G401.6 (cell line): Measurements from ENCODE around the gene NFKBIL1.
A peak's percentile ranks its signal among the peaks of the same experiment; 100 is the strongest.
"Not testable (repeated sequence)": the region's sequence is repeated elsewhere in the genome, so short reads cannot be mapped to it uniquely, and the experiment has no call there.

Experiments used
- FAIRE-seq: peaks from 2 replicates; lab custom pipeline; 2012; peaks lifted over from hg19 to GRCh38; lab: Jason Lieb, UNC

Gene NFKBIL1

DNA sequence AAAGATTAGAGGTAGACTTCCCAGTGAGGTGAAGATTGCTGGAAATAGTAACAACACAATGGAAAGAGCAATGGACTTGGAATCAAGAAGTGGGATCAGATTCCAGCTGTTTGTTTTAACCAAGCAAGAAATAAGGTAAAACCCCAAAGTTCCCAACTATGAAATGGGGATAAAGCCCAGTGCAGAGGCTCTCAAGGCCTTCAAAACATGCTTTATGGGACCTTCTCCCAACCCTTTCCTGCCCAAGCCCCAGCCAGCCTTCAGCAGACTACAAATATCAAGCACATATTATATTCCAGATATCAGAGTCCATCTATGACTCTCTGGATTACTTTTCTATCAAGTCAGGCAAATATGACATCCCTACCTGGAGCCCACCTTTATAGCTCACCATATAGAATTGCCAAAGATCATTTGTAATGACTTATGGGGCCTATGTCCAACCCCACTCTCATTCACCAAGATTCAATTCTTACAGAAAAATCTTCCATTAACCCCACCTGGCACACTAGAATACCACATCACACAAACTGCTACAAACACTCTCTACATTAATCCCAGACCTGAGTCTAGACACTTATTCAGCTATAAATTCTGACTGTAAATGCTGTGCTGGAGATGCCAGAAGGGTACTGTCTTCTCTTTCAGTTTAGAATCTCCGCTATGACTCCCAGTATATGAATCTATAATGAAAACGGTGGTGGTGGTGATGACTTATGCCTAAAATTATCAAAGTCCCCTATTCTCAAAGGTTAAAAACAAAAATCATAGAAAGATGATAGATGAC lies 11.7 kb upstream of the NFKBIL1 start:
- no peak for FAIRE-seq

DNA sequence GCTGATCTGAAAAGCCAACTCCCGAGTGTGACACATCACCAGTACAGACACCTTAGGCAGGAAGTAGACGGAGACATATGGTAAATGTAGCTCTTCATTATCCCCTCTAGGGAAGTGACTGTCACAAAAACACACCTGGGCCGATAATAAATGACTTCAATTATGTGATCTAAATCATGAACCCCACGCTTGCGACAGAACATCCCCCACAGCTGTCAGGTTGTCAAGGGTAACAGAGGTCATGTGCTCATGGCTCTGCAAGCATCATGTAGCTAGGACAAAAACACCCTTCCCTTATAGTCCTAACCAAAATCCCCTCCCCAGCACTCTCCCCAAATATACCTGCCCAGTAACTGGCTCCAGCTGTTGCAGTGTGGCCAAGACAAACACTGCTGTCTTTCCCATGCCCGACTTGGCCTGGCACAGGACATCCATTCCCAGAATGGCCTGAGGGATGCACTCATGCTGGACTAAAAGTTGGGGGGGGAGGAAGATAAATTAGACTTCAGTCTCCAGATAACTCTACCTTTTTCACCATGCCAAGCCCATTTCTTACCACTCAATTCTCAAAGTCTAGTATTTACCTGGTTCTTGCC lies 8.5 kb upstream of the NFKBIL1 start:
- FAIRE-seq = no peak

DNA sequence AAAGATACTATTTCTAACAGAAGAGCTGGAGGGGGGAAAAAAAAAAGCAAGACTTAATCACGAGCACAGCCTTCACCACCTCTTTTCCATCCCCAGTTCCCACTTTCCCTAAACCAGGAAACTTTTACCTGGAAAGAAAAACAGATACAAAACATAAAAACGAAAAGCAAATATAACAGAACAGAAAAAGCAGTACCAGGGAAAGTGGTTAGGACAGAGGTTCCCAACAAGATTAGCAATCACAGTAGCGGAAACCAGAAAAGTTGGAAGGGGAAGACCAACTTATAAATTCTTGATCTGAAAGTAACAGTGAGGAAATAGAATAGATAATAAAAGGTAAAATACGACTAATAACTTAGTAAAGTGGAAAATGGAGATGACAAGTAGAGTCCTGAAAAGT lies 6.8 kb upstream of the NFKBIL1 start:
- no peak for FAIRE-seq

DNA sequence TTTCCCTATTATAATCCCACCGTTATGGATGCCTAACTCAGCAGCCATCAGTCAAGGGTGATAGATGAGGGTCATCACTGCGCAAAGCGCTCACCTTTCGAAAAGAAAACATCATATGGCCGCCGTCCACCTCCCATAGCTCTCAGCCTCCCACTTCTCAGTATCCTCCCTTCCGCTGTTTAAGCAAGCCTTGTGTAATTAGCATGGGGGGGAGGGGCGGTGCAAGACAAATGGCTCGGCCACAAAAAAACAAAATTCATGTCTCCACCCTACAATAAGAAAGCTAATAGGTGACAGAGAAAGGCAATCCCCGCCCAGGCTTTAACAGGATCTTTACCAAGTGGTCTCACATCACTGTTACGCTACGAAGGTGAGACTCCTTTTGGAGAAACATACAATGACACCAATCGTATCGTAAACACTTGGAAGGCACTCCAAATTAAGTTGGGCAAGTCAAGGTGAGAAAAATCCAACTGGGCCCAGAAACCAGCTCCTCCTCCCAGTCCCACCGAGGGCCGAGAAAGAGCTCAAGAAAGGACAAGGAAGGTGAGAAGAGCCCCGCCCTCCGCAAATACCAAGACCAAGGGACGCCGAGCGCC lies 6.2 kb upstream of the NFKBIL1 start:
- FAIRE-seq = no peak

DNA sequence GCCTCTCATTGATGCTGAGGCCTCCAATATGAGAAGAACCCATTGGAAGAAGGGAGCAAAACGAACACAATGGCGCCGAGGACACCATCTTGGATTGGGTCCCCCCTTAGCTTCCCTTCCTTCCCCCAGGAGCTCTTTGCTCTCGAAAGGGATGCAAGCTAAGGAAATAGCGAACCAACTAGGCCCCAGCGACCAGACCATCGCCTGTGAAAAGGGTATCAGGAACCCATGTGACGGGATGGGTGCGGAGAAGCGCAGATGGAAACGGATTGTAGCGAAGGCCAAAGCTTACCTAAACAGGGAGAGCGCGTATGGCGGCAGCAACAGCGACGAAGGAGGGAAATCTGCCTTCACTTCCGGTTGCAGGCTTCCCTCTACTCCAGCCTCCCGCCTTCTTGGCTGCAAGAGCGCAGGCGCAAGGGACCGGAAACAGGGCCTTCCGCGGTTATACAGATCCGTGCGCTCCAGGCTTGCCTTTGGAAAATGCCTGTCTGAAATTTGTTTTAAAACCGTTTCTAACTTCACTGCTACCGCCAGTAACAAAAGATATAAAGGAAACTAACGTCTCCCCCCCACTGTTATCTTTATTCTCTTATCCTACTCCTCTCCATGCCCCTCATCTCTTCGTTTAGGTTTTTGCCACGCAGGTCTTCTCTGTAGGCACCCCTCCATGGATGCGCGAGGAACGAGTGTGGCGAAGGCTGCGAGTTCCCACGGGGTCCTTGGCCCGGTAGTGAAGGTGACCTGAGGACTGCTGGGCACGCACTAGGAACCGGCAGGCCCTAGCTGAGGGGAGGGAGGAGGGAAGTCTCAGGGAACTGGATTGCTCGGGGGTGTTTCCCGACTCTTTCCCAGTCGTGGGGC lies 5.5 kb upstream of the NFKBIL1 start, which contains the start of gene DDX39B:
Gene DDX39B (minus strand): TSS at position 346 of the 864 bp plus-strand sequence. CDS start 1,471 bp downstream, outside the sequence.
- peak; percentile 86 for FAIRE-seq

DNA sequence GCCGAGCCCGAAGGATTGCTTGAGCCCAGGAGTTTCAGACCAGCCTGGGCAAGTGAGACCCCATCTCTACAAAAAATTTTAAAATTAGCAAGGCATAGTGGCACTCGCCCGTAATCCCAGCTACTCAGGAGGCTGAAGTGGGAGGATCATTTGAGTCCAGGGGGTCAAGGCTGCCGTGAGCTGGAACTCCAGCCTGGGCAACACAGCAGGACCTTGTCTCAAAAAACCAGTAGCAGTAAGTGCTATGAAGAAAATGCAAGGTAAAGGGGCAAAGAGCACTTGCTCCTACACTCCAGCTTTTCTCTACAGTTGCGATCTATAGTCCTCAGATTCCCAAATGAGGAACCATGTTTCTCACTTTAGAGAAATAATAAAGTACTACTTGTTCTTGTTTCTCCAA lies 3.8 kb upstream of the NFKBIL1 start:
- FAIRE-seq = no peak

DNA sequence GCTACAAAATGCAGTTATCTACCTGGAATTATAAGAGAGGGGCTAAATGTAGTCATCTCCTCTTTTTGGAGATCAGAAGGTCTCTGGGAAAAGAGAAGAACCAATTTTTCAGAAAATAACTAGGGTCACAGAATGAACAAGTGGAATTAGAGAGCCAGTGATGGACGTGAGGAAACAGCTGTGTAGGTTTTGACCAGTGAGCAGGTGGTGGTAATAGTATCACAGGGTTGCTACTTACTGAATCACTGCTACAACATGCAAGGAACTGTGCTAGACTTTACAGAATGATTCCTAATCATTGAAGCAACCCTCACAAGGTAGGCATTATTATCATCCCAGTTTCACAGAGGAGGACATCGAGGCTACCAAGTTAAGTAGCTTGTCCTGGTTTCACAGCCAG lies 2.7 kb upstream of the NFKBIL1 start:
- FAIRE-seq = no peak

DNA sequence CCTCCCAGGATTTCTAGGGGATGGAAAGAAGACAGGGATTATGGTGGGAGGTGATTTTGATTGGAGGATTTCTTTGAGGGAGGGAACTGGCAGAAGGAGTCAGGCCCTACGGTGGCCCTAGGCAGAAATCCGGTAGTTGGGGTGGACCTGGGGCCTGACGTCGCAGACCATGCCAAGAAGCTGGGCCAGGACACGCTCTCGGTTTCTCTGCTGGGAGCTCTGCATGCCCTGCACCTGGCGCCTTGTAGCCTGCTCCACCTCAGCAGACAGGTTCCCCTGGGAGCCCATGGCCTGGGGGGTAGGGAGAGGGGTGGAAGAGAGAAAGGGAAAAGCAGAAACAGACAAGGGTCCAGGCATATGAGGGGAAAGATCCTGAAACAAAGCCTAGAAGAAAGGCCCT lies 2.1 kb upstream of the NFKBIL1 start:
- FAIRE-seq = no peak

DNA sequence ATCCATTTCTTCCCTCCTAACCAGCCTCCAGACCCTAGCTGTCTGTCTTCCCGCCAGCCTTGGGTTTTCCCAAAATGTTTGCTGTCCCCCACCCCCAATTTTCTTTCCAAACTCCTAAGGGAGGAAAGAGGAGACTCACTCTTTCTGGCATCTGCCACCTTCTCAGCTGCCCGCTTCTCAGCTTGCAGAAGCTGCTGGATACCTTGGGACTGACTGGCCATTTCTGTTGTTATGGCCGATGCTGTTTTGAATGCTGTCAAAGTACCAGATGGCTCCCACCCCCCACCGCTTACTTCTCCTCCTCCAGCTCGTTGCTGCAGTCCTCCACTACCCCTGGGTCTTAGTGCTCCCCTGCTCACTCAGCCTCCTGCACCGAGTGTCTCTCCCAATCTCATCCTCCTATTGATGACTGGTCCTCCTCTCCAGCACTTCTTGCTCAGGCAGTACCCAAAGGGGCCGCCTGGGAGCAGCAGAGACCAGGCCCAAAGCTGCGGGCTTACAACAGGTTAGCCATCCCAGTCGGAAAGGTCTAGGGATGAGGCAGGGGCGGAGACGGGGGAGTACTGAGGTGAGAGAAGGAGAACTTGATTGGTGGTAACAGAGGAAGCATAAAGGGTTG lies 960 bp upstream of the NFKBIL1 start, which contains the start of gene ATP6V1G2:
Gene ATP6V1G2 (minus strand): TSS at position 270 of the 619 bp plus-strand sequence. CDS start 49 bp downstream, at position 221.
- FAIRE-seq = peak; percentile 83

DNA sequence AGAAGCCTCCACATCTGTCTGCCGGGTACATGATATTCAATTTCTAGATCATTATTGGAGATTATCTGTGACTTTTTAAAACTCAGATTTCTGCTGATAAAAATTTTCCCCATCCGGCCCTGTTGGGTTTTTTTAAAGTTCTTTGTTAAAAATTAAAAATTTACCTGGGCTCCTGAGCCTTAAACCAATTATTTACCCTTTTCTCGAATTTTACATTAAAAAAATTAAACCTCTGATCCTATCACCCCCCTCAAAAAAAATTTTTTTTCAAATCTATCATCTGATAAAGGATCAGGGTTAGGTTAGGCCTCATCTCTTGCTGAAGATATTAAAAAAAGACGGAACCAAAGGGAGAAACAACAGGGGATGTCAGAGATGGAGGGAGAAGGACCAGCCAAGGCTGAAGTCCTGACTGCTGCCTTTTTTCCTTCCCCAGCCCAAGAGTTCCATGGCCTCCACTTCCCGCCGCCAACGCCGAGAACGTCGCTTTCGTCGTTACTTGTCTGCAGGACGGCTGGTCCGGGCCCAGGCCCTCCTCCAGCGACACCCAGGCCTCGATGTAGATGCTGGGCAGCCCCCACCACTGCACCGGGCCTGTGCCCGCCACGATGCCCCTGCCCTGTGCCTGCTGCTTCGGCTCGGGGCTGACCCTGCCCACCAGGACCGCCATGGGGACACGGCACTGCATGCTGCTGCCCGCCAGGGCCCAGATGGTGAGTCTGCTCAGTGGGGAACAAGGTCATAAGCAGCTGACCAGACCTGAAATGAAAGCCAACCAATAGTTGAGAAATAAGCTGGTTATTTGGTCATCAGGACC lies 527 bp downstream of the NFKBIL1 start:
- FAIRE-seq = no peak

DNA sequence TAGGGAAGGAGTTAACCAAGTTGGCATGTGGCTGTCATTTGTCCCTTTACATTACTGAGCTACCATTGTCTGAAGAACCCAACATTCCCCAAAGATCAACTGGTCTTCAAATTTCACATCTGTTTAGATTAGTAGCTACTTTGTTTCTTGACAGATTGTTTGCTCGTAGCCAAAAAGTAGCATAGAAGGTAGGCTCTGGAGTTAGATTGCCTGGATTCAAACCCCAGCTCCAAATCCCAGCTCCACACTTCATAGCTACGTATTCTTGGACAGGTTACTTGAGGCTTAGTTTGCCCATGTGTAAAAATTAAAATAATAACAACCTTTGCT lies 1.1 kb downstream of the NFKBIL1 start:
- no peak for FAIRE-seq

DNA sequence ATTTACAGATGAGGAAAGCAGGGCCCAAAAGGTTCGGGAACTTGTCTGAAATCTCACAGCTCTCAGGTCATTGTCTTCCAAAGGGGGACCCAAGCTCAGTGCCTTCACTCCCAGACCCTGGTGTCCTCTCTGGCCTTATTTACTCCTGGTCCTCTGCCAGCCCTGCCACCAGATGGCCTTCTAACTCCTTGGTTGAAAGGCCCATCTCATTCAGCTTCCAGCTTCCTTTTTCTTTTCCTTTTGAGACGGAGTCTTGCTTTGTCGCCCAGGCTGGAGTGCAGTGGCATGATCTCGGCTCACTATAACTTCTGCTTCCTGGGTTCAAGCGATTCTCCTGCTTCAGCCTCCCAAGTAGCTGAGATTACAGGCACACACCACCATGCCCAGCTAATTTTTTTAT lies 4.0 kb downstream of the NFKBIL1 start:
- not testable (repeated sequence) for FAIRE-seq

DNA sequence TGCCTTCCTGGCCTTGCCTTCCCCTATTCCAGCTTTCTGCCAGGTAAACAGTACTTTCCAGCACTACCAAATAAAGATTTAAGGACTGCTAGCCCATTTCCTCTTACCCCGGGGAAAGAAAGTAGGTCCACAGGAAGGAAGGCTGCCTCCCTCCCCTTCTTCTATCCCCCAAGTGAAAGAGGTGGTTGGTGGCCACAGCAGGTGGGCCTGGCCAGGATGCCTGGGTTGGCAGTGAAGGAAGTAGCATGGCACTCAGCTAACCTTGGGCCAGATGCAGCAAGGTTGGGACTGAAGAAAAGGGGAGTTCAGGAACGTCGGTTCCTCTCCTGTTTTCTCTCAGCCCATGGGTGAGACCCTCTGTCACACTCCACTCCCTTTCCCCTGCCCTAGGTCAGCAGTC lies 8.9 kb downstream of the NFKBIL1 start:
- no peak for FAIRE-seq

DNA sequence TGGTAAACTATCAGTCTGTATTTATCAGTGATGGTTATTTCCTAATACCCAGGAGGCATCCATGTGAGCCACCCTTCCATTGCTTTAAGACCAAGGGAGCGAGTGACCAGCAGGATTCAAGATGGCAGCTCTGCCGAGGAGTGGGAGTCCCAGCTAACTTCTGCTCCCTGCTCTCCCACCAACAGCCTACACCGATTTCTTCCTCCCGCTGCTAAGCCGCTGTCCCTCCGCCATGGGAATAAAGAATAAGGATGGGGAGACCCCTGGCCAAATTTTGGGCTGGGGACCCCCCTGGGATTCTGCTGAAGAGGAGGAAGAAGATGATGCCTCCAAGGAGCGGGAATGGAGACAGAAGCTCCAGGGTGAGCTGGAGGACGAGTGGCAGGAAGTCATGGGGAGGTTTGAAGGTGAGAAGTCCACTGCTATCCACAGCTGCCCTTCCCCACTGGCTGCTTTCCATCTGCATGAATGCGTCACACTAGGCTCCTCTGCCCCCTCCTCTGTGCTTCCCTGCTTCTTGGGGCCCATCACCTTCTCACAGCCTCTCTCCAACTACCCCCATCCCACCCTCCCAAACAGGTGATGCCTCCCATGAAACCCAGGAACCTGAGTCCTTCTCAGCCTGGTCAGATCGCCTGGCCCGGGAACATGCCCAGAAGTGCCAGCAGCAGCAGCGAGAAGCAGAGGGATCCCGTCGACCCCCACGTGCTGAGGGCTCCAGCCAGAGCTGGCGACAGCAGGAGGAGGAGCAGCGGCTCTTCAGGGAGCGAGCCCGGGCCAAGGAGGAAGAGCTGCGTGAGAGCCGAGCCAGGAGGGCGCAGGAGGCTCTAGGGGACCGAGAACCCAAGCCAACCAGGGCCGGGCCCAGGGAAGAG lies 10.3 kb downstream of the NFKBIL1 start:
- FAIRE-seq = no peak

DNA sequence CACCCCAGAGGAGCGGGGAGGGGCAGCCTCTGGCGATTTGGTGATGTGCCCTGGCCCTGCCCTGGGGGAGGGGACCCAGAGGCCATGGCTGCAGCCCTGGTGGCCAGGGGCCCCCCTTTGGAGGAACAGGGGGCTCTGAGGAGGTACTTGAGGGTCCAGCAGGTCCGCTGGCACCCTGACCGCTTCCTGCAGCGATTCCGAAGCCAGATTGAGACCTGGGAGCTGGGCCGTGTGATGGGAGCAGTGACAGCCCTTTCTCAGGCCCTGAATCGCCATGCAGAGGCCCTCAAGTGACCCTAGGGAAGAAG lies 10.9 kb downstream of the NFKBIL1 start:
- FAIRE-seq = no peak

DNA sequence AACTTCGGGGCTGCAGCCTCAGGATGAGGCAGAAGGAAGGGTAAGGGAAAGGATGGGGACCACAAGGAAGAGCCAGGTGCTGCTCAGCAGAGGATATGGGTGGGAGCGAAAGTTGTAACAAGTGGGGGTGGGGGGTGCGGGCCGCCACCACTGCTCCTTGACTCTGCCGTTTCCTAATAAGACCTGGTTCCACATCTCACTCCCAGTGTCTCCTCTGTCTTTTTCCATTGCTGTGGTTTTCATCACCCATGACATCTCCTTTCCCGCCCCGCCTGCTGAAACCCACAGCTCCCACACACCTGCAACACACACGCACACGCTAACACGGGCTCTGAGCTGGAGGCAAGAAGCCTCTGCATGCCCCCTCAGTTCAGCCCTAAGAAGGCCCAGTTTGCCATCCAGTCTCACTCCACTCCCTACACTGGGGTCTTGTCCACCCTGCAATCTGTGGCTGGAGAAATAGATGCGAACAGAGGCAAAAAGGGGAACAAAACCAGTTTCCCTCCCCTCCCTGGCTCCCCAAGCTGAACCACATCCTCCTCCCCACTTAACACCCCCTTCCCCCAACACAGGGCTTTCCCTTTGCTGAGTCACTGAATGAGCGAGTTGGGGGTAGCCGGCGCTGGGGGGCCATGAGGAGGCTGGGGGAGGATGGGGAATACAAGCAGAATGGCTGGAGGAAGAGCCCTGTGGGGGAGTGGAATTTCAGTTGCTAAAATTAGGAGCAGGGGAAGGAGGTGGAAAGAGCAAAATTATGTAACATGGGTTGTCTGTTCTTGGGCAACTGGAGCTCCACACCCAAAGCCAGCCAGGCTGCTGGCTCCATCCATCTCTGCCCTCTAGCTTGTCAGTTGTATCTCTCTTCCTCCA lies 11.5 kb downstream of the NFKBIL1 start:
- FAIRE-seq = no peak

DNA sequence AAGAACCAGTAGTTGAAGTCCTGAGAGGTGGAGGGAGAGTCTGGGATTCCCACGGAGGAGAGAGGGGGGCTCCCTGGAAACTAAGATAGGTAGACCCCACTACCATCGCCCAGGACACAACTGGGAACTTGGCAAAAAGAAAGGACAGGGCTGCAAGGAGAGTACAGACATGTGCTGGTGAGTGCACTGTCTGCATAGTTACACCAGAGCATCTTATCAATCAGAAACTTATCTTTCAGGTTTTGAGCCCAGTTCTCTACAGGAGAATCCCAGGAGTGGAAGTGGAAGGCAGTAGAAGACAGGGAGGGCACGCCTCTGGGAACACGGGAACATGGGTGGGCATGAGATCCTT lies 12.2 kb downstream of the NFKBIL1 start:
- no peak for FAIRE-seq

DNA sequence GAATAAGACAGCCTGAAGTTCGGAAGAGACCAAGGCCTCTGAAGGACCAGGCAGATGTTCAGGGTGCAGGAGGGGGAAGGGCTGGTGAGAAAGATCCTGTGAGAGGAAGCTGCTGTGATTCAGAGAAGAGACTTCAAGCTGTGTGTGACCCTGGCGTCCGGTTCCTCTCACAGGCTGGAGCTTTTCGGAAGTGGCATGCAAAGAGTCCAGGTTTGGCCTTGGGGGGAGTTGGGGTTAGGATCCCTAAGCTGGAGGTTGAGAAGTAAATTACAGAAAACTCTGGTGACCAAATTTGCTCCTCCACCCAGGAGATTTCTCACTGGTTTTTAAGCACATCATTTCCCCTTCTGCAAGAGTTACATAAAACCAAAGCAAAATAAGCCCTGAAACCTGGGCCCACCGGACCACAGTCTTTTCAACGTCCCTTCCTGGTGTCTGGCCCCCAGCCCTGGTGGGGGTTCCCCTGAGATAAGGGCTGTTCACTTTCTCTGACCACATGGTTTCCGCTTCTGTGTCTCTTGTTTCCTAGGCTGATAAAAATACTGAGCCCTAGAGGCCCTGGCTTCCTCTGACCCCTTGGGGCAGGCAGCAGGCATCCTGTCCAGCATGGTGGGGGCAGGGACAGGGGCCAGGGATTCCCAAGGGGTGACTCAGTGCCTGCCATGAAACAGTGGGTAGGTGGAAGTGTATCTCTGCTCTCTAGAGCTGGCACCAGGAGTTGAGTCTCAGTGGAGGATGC lies 12.7 kb downstream of the NFKBIL1 start:
- no peak for FAIRE-seq

DNA sequence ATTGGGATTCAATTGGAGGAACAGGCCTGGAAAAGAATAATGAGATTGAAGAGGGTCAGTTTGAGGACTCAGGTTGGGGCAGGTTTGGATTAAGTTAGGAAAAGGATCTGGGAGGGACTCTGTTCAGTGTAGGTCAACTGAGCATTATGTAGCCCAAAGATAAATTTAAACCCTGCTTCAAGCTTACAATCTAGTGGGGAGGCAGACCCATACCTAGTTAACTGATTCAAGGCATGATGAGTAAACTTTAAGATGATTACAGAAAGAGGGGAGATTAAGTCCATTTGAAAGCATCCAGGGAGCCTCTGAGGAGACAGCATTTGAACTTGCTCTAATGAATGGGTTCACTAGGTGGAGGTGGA lies 13.3 kb downstream of the NFKBIL1 start:
- no peak for FAIRE-seq
